Measurements from ENCODE around the gene WWTR1. TPM values are rescaled to one million over a fixed set of nuclear protein-coding genes. Genes with fewer than 3 reads are reported as not detected.

Gene WWTR1
- total RNA-seq, 1 donor from 2014 or later: 183 TPM

DNA sequence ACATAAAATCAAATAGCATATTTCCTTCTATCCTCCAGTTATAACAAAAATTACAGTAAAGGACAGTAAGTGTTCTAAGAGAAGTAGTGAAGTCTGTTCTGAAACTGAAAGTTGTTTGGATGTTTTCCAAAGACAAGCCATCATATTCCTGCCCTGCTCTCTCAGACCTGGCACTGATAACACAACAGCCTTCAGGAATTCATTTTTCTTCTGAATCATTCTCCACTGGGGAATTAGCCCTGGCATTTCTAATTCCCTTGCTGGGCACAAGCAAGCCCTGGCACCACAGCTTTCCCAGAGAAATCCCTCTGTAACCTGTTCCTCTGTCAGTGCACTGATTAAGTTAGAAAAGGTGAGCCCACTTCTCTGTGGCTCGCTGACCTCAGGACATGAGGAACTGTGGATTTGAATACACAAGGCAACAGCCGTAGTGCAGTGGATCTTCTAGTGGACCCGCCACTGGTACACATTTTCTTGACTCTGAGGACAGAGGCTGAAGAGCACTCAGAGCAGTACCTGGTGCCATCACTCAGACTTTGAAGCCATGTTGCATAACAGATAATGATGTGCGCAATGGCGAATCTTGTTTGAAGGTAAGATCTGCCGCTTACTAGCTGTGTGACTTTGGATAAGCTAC is 61.6 kb downstream of the WWTR1 start:
- no peak for DNase-seq (ENCODE audit: extremely low read depth, low read depth, low spot score)

DNA sequence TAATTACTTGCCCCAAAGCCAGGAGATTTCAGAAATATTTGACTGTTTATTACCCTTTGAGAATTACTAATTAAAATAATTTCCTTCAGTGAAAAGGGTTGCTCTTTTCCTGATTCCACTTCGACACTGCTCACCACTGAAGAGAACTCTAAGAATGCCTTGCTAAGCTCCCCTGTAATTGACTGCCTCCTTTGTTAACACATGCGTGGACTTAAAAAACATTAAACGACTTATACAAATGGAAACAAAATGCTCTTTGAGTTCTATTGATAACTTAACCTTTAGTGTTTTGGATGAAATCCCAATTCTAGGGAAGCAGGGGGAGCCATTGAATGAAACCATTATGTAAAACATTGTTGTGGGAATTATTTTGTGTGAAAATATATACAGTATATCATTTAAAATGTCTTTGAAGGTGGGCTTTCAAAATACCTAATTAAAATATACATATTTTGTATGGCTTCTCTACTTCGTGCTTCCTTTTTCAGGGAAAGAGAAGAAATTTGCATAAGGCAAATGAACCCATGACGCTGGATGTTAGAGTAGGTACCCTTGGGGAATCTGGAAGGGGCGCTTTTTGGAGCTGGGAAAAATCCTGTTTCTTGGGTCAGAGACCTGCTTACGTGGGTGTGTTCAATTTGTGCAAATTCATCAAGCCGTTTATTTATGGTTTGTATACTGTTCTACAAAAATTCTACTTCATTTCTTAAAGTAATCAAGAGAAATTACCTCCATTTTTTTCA is 64.2 kb downstream of the WWTR1 start:
- no peak for DNase-seq (ENCODE audit: extremely low read depth, low read depth, low spot score)

DNA sequence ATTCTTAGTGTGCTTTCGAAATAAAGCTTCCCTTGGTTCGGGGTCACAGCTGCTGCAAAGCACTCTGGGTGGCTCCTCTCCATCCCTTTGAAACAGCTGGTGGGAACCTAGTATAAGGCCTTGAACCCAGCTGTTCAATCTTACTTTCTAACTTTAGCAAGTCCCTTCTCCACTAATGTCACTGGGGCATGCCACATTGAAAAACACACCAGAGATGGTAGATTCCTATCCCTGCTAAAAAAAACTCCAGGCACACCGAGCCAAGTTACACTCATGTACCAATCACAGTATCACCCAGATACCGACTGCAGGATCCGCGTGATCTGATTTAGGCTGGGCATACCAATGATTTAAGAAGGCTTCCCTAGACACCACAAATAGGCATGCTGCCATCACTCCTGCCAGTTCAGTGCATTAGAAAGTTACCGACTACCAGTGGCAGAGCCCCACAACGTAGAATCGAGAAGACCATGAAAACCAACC is 65.0 kb downstream of the WWTR1 start:
- no peak for DNase-seq (ENCODE audit: extremely low read depth, low read depth, low spot score)

DNA sequence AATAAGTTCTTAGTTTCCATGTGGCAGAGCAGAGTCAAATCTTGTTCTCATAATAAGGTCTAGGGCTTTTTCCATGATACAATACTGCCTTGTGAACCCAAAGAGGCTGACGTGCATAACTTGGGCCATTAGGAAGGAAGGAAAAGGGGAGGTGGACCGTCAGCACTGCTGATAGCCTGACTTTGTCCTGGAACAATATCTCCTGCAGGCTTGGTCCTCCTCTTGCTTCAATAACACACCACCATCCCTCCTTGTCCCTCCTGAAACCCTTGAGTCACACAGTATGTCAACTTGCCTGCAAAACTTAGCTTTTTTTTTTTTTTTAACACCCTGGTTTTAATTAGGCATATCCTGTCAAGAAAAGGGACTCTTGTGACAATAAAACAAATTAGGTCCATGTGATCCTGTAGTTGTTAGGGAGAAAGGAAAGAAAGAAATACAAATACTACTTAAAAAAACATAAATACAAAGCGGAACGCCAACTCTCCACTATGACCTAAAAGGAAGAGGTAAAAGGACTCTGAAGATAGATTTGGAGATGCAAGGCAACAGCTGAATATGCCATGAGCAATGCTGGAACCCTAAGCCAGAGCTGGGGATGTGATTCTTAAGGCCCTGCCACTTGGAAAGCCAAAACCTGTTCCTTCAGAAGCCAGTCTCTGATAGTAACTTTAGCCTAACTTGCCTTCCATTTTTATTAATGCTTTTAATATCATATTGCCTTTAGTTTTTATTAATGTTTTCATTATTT is 67.0 kb downstream of the WWTR1 start:
- DNase-seq (ENCODE audit: extremely low read depth, low read depth, low spot score): no peak

DNA sequence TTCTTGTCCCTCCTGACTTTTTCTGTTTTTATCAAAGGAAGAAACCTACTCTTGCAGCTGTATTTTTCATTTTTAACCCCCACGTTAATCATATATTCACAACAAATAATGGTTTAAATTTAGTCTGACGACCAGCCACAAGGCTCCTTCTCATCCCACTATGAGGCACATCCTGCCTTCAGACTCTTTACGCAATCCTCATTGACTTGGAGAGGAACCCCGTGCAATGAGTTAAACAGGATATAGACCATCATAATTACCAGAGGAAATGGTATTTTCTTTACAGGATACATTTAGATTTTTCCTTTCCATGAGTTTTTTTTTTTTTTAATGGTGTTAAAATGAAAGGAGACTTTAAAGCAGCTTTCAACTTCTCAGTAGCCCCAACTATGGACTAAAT is 68.5 kb downstream of the WWTR1 start:
- peak; percentile 90 for DNase-seq (ENCODE audit: extremely low read depth, low read depth, low spot score)

DNA sequence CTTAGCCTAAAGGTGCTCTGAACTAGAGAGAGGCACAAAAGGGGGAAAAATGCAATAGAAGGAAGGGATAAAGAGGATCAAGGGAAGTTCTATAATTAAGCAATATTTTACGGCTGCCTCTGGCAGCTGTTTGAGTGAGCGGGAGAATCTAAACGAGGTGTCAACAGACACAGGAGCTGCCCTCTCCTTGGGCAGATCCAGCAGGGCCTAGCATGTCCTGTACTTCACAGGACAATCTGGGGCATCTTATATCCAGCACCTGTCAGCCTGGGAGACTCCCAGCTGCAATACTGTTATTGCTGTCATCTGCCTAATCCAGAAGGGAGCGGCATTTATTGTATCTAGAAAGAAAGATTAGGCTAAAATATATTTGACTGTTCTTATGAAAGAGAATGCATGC is 68.9 kb downstream of the WWTR1 start:
- DNase-seq (ENCODE audit: extremely low read depth, low read depth, low spot score): no peak

DNA sequence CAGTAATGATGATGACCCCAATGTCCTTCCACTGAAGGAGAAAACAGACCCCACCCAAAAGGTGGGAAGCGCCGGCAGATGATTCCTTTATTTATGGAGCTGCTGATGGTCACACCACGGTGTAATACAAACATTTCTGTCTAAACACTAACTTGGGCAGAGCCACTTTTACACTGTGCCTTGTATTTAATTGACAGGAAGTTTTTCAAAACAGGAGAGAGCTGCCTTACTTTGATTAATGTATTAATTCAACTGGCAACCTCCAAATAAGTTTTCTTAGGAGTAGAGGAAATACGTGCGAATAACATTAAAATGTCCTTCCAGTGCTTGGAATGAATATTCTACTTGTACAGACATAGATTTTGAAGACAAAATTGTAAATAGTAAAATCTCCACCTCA is 70.4 kb downstream of the WWTR1 start:
- no peak for DNase-seq (ENCODE audit: extremely low read depth, low read depth, low spot score)

DNA sequence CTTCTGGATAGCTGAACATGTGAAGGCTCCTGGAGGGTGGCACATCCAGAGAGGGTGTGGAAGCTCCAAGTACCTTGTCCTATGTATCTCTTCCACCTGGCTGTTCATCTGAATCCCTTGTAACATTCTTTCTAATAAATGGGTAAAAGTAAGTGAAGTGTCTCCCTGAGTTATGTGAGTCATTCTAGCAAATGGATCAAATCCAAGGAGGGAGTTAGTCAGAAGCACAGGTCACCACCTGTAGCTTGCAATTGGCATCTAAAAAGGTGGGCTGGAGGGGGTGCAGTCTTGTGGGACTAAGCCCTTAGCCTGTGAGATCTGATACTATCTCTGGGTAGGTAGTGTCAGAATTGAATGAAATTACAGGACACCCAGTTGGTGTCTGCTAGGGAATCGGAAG is 71.0 kb downstream of the WWTR1 start:
- DNase-seq (ENCODE audit: extremely low read depth, low read depth, low spot score): no peak

DNA sequence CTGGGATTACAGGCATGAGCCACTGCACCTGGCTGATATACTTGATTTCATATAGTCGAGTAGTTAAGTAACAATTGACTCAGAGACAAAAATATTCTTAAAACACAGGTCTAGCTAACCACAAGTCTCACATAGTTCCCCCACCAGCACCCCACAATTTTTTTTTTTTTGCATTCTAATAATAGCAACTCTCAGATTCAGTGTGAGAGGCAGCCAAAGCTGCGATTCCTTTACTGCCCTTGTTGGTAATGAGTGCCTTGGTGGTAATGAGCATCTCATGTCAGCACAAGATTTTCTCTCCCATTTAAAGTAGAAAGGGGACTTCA is 72.5 kb downstream of the WWTR1 start:
- no peak for DNase-seq (ENCODE audit: extremely low read depth, low read depth, low spot score)

DNA sequence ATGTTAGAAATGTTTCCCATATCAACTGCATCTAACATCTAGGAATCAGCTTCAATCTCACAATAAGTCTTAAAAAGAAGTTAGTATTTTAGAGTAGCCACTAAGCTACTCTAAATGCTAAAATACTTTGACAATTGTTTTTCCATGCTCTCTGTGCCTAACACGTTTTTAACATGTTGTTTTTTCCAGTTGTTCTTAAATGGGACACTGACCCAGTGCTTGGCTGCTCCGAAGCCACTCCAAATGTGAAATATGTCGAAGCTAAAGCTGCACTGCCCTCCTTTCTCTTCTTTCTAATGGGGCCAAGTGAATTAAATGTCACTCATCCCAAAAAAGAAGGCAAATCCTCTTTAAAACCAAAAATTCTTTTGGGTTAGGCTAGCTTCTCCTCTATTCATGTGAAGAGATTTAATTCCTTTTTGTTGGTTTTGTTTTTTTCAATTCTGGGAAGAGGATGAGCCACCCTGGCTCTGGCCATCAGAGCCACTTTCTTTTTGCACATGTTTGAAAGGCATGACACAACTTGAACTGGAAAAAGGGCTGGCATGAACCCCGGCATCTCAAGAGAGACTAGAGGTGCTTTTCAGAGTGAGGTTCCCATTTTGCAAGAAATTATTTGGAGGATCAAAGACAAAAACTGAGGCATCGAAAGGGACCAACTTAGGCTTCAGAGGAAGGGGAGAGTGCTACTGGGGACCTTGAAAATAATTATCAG is 73.7 kb downstream of the WWTR1 start:
- no peak for DNase-seq (ENCODE audit: extremely low read depth, low read depth, low spot score)

DNA sequence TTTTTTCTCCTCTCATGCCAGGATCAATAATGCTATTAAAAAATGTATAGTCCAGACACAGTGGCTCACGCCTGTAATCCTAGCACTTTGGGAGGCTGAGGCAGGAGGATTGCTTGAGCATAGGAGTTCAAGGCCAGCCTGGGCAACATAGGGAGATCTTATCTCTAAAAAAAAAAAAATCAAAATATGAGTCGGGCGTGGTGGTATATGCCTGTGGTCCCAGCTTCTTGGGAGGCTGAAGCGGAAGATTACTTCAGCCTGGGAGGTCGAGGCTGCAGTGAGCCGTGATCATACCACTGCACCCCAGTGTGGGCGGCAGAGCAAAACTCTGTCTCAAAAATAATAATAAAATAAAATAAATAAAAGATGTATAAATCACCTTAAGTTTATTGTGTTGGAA is 75.4 kb downstream of the WWTR1 start:
- DNase-seq (ENCODE audit: extremely low read depth, low read depth, low spot score): no peak

DNA sequence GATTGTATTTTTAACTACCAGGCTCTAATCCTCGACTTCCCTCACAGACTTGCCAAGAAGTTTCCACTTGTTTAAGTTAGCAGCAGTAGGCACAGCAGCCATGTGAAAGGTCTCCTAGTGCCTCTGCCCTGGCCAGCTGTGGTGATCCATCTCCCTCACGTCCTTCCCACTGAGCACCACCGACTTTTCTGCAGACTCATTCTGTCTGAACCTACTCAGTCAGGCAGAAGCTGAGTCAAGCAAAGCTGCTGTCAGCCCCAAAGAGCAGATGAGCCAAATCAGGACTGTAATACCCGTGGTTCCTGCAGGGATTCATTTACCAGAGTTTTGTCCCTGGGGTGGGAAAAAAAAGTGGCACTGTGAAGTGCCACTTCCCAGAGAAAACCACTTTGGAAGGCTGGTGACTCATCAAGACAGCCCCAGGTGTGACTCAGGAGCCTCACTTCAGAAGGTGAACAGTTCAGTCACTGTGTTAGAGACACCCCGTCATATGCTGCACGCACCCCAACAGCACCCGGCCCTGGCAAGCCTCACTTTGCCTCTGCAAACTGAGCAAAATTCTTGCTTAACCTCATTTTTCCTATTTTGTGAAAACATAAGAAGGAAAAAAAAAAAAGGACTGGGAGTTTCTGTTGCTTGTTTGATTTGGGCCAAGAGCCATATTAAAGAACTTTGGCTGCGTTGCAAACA is 76.0 kb downstream of the WWTR1 start:
- no peak for DNase-seq (ENCODE audit: extremely low read depth, low read depth, low spot score)

DNA sequence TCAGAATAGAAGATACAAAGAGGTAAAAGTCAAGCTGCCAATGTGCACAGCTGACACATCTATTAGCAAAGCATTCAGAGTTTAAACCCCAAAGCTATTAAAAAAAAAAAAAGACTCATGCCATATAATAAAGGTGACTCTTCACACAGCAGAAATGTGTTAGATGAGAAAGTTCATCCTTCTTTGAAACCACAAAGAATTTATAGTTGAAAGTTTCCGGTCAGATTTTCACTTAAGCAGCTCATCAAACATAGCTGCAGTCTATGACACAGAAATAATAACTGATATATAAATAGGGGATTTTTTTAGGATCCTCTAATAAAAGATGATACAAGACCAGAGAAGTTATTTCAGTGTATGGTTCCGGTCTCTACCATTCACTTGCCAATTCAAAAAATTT is 76.6 kb downstream of the WWTR1 start:
- no peak for DNase-seq (ENCODE audit: extremely low read depth, low read depth, low spot score)

DNA sequence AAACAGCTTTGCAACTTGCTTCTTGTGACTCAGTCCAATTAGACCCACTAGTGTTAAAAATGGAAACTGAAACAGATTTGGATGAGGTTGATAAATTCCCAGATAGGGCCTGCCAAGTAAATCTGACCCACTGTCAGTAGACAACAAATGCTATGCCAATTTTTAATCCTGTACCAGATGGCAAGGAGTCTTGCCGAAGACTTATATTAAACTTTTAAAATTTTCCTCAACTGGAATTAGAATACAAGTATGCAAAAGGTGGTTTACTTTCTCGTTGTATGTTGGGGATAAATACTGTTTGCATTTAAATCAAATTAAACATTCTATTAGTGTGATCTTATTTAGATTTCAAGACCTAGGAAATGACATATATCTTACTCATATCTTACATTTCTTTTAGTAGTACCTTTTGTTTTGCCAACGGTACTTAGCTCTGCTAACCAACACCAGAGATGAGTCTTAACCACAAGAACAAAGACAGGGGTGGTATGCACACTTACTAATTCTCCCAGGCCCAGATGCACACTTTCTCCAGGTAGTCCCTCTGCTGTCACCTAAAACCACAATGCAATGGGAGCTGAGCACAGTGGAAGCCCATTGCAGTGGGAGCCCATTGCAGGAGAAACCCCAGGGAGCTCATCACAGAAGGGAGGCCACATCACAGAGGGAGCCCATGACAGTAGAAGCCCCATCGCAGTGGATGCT is 77.8 kb downstream of the WWTR1 start:
- DNase-seq (ENCODE audit: extremely low read depth, low read depth, low spot score): no peak

DNA sequence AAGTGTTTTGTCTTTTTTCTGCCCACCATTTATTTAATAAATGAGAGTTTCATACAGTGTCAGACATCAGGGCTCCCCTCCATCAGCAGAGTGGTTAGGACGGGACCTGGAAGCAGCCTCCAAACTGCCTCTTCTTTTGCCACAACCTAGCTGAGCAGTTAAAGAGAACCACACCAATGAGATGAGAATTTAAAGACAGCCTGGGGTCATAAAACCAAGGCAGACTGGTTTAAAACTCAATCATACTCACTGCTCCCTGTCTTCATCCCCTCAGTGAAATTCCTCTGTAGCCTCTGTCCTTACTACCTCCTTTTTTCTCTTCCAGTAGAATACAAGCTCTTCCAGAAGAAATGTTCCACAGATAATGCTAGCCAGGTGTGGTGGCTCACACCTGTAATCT is 78.7 kb downstream of the WWTR1 start:
- no peak for DNase-seq (ENCODE audit: extremely low read depth, low read depth, low spot score)

DNA sequence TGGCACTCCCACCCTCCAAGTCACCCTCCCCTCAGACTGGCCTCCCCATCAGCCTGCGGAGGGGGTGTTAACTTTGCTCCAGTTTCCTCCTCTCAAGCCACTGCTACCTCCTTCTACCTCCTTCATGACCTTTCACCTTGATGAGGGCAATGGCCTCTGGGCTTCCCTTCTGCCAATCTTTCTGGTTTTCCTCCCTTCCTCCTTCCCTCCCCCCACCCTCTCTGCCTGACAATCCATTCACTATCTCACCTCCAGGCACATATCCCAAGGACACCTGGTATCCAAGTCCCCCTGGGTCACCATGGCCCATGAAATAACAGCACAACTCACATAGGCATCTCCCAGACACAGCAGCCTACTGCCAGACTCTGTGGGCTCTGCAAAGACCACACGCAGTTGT is 80.0 kb downstream of the WWTR1 start:
- no peak for DNase-seq (ENCODE audit: extremely low read depth, low read depth, low spot score)

DNA sequence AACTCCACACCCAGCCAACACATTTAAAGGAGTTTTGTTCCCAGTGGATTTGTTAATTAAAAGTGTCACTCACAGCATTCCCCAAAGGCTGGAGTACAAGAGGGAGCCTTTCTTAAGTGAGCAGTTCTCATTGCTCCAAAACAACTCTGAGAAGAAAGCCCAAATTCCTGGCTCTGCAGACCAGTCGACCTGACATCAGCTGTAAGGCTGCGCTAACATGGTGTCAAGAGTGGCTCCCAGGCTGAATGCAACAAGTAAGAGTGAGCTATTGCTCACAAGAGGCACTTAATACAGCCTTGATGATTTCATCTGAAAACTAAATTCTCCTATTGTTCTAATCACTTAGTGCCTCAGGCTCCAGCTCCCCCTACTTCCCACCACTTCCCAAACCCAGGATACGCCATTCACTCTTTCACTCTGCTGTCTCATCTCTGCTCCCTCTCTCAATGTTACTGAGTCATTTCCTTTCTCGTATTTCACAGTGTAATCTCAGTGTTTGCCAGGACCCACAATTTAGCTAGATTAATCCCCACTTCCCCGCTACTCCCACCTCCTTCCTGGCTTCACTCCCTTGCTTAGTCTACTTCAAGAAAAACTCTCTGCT is 81.8 kb downstream of the WWTR1 start:
- no peak for DNase-seq (ENCODE audit: extremely low read depth, low read depth, low spot score)

DNA sequence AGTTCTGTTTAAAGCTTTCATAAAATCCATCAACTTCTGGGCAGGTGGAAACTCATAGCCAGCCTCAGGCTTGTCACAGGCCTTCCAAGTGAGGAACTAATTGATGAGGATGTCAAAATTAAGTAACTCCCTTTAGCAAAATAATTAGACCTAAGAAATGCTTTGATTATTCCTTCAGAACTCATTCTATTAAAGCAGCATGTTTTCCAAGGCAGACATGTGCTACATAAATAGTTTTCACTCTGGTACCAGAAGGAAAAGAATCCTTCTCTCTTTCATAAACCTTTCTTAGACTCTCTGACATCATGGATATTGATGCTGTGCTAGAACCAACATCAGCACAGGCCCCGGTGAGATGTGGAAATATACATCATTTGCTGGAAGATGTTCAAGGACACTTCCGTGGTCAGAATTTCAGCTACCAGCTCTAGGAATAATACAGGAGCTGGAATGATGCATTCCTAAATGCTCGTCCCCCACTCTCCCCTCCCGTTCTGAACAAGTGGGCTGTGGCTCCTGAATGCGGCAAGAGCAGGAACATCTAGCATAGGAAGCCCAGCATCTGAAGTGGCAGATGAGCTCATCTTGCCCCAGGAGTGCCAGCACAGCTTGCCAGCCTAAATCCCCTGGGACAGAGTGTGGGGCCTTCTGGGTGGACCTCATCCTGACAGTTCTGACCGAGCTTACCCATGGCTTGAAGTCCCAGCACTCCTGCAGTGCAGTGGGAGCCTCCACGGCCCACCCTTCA is 82.4 kb downstream of the WWTR1 start:
- DNase-seq (ENCODE audit: extremely low read depth, low read depth, low spot score): no peak

DNA sequence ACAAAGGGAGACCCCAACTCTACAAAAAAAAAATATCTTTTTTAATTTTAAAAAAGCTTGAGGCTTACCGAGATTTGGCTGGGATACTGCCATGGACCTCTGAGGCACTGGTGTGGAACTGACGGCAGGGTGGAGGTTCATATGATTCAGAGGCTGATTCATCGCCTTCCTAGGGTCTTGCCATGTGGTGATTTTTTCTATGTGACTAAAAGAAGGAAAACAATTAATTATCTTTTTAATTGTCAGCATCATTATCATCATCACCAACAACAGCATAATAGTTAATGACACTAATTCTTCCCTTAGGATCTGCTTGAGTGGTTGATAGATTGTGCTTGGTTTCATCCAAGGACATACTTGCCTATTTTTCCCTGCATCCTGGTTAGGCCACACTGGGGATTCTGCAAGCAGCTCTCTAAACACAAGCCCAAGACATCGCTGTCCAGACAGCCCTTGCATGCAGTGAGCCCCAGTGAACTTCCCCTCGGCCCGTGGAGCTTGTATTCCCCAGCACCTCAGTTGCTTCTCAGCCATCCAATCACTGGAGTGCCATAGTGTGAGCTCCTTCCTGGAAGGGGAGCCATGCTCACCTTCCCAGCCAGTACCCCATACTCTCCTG is 84.9 kb downstream of the WWTR1 start:
- no peak for DNase-seq (ENCODE audit: extremely low read depth, low read depth, low spot score)

Data from glomerular endothelial cell (primary cell).